Aorta (tissue), 5 donors: ENCODE results near the gene SCAF4. TPM values are rescaled to one million over a fixed set of nuclear protein-coding genes. Genes with fewer than 3 reads are reported as not detected.
"Not testable (repeated sequence)": the region's sequence is repeated elsewhere in the genome, so short reads cannot be mapped to it uniquely, and the experiment has no call there.

Experiments
- ATAC-seq: fragments of 200-7000 bp; cut with Tn5 transposase; one replicate; pipeline ENCODE4 v1.9.1; 2022; ENCODE audit warnings: moderate library complexity; ENCODE audit not compliant: low FRiP score
- DNase-seq, 2 donors: peaks; one replicate each; pipeline ENCODE4 v3.0.0-alpha.2; 2020
- H3K27ac ChIP-seq, 2 donors: one replicate each; pipeline ENCODE4 v1.5.1; 2013; ENCODE audit warnings: low read length in 2 of 2, mild to moderate bottlenecking in 2 of 2, moderate library complexity in 2 of 2, control low read depth in 1 of 2, inconsistent platforms in 1 of 2, low read depth in 1 of 2
- H3K27me3 ChIP-seq, 2 donors: one replicate each; pipeline ENCODE4 v1.6.1; 2013; ENCODE audit warnings: control low read depth in 1 of 2, low read length in 1 of 2, mild to moderate bottlenecking in 1 of 2, moderate library complexity in 1 of 2; ENCODE audit not compliant: insufficient read depth in 2 of 2, control insufficient read depth in 1 of 2
- H3K36me3 ChIP-seq, 2 donors: one replicate each; pipeline ENCODE4 v1.6.1; 2013; ENCODE audit warnings: control low read depth in 1 of 2, low read length in 1 of 2, mild to moderate bottlenecking in 1 of 2; ENCODE audit not compliant: insufficient read depth in 2 of 2, control insufficient read depth in 1 of 2
- H3K4me1 ChIP-seq, 2 donors: one replicate each; pipeline ENCODE4 v1.6.1; 2013; ENCODE audit warnings: low read length in 2 of 2, control low read depth in 1 of 2, mild to moderate bottlenecking in 1 of 2, moderate library complexity in 1 of 2; ENCODE audit not compliant: insufficient read depth in 2 of 2, control insufficient read depth in 1 of 2
- H3K4me3 ChIP-seq, 2 donors: one replicate each; pipeline ENCODE4 v1.5.1; 2013; ENCODE audit warnings: low read length in 2 of 2, control low read depth in 1 of 2, mild to moderate bottlenecking in 1 of 2
- H3K9me3 ChIP-seq: one replicate; pipeline ENCODE4 v1.6.1; 2013; ENCODE audit warnings: mild to moderate bottlenecking, low read length; ENCODE audit not compliant: control insufficient read depth
- WGBS, 2 donors: extraction: QIAGEN DNeasy Blood & Tissue Kit; methylation state at CpG; one replicate each; pipeline ENCODE4 v1.1.7; 2013; 5-methylcytosine and 5-hydroxymethylcytosine counted together
- intact Hi-C, 2 donors: fragments of 100-400 bp; cut with DNase I; formaldehyde crosslinking; loops; one replicate each; pipeline versions ENCODE4 v1.14.2 to v1.15.0; 2022
- polyA plus RNA-seq, 2 donors: library from polyadenylated mRNA; stranded (reverse); fragments of 200-250 nt; gene quantifications; one replicate each; pipeline ENCODE4 v1.2.3, GENCODE V29; 2013
- total RNA-seq, 2 donors: library from RNA; stranded (reverse); fragmentation: NEBNext Ultra II Directional; extraction: Animal tissue kit (Norgen Biotek cat#: 25700); gene quantifications; one replicate each; pipeline ENCODE4 v1.2.1, GENCODE V29; 2021
- donor health status: healthy with polysubstance abuse.
- donor health status: Bipolar disorder and iron deficiency.
- donor health status: DM: no; HTN: no; CAD: no.
- donor health status: DM: no; HTN: no; CAD: no.
- donor health status: DM: yes; HTN: yes; CAD: no.

Gene SCAF4
- total and polyA plus RNA-seq, 4 donors = 5.3 to 33.9 (median 21.2) TPM

GRCh38 chr21:31768710-31769109 is 36.8 kb upstream of the SCAF4 start:
- DNase-seq (no peak), ATAC-seq (no peak)
- no peaks in the 10 kb centered on the region for H3K4me1 ChIP-seq
- WGBS, 2 donors = 76 to 78% methylated on average over 1 of the region's 1 CpG
- intact Hi-C loops = no loop called here
- H3K9me3 ChIP-seq = no peaks in the 10 kb centered on the region
- H3K27me3 ChIP-seq = no peaks in the 10 kb centered on the region
- no peak overlapping the region for H3K4me3 ChIP-seq
- H3K36me3 ChIP-seq = no peaks in the 10 kb centered on the region
- no peak overlapping the region for H3K27ac ChIP-seq

- Histone ChIP-seq H3K4me1 (no peaks in the 10 kb centered on the region), H3K9me3 (no peaks in the 10 kb centered on the region), H3K36me3 (no peaks in the 10 kb centered on the region), H3K27ac (no peak overlapping the region), H3K27me3 (no peaks in the 10 kb centered on the region), H3K4me3 (no peak overlapping the region)
- intact Hi-C loops = no loop called here
- DNase-seq (no peak), ATAC-seq (no peak)
- 87 to 92% methylated on average over 3 of the region's 3 CpGs for WGBS, 2 donors
These were observed 35.0 kb upstream of the SCAF4 start for GRCh38 chr21:31766899-31767298.

- ATAC-seq, H3K9me3 ChIP-seq, H3K4me1 ChIP-seq, DNase-seq, H3K27ac ChIP-seq, H3K36me3 ChIP-seq, H3K27me3 ChIP-seq, H3K4me3 ChIP-seq, intact Hi-C loops: not testable (repeated sequence)
- 87 to 88% methylated on average over 6 of the region's 6 CpGs for WGBS, 2 donors
These were observed 33.9 kb upstream of the SCAF4 start for GRCh38 chr21:31765850-31766249.

- DNase-seq (no peak), ATAC-seq (no peak)
- 87 to 89% methylated on average over 4 of the region's 4 CpGs for WGBS, 2 donors
- Histone ChIP-seq H3K27ac (no peak overlapping the region), H3K9me3 (no peaks in the 10 kb centered on the region), H3K4me3 (no peak overlapping the region), H3K4me1 (no peaks in the 10 kb centered on the region), H3K36me3 (no peaks in the 10 kb centered on the region), H3K27me3 (no peaks in the 10 kb centered on the region)
- intact Hi-C loops = no loop called here
These were observed 29.0 kb upstream of the SCAF4 start for GRCh38 chr21:31760931-31761330.

GRCh38 chr21:31756787-31757186 is 24.9 kb upstream of the SCAF4 start:
- no peak for ATAC-seq

GRCh38 chr21:31755027-31755426 is 23.1 kb upstream of the SCAF4 start:
- Histone ChIP-seq H3K4me3 (no peak overlapping the region), H3K9me3 (no peaks in the 10 kb centered on the region), H3K36me3 (no peaks in the 10 kb centered on the region), H3K27ac (no peak overlapping the region), H3K27me3 (no peaks in the 10 kb centered on the region), H3K4me1 (no peaks in the 10 kb centered on the region)
- WGBS, 2 donors = 90 to 93% methylated on average over 6 of the region's 6 CpGs
- DNase-seq (no peak), ATAC-seq (no peak)
- intact Hi-C loops = no loop called here

More at GRCh38 chr21:31756787-31757186, 24.9 kb upstream of the SCAF4 start:
- Histone ChIP-seq H3K4me3 (no peak overlapping the region), H3K36me3 (no peaks in the 10 kb centered on the region), H3K4me1 (no peaks in the 10 kb centered on the region), H3K9me3 (no peaks in the 10 kb centered on the region), H3K27ac (no peak overlapping the region), H3K27me3 (no peaks in the 10 kb centered on the region)
- DNase-seq = no peak
- intact Hi-C loops = no loop called here
- 85 to 86% methylated on average over 1 of the region's 1 CpG for WGBS, 2 donors

GRCh38 chr21:31754708-31754960 is 22.7 kb upstream of the SCAF4 start:
- no peak for DNase-seq
- whole genome bisulfite sequencing, 2 donors = 86 to 90% methylated on average over 1 of the region's 1 CpG
- H3K9me3 ChIP-seq = no peaks in the 10 kb centered on the region
- H3K27me3 ChIP-seq = no peaks in the 10 kb centered on the region
- no peak for ATAC-seq
- H3K27ac ChIP-seq = no peak overlapping the region
- H3K4me1 ChIP-seq = no peaks in the 10 kb centered on the region
- no peak overlapping the region for H3K4me3 ChIP-seq
- no peaks in the 10 kb centered on the region for H3K36me3 ChIP-seq
- intact Hi-C loops = no loop called here

GRCh38 chr21:31753949-31754707 is 22.2 kb upstream of the SCAF4 start:
- H3K27me3 ChIP-seq = no peaks in the 10 kb centered on the region
- no peaks in the 10 kb centered on the region for H3K9me3 ChIP-seq
- H3K4me1 ChIP-seq = no peaks in the 10 kb centered on the region
- DNase-seq (no peak), ATAC-seq (no peak)
- intact Hi-C loops = no loop called here
- H3K27ac ChIP-seq = no peak overlapping the region
- no peaks in the 10 kb centered on the region for H3K36me3 ChIP-seq
- H3K4me3 ChIP-seq = no peak overlapping the region
- 59 to 65% methylated on average over 4 of the region's 4 CpGs for WGBS, 2 donors

GRCh38 chr21:31752967-31753366 is 21.0 kb upstream of the SCAF4 start:
- Histone ChIP-seq H3K36me3 (no peaks in the 10 kb centered on the region), H3K27me3 (no peaks in the 10 kb centered on the region), H3K9me3 (no peaks in the 10 kb centered on the region), H3K4me1 (no peaks in the 10 kb centered on the region), H3K27ac (no peak overlapping the region), H3K4me3 (no peak overlapping the region)
- 78 to 81% methylated on average over 3 of the region's 3 CpGs for WGBS, 2 donors
- DNase-seq (no peak), ATAC-seq (no peak)
- intact Hi-C loops = no loop called here
